ENCODE results near the gene INHBB. TPM values are rescaled to one million over a fixed set of nuclear protein-coding genes. Genes with fewer than 3 reads are reported as not detected.
A peak's percentile ranks its signal among the peaks of the same experiment; 100 is the strongest.

Gene INHBB
- total RNA-seq, 2 donors from 2014 or later, result 5.8 to 9.9 TPM

DNA sequence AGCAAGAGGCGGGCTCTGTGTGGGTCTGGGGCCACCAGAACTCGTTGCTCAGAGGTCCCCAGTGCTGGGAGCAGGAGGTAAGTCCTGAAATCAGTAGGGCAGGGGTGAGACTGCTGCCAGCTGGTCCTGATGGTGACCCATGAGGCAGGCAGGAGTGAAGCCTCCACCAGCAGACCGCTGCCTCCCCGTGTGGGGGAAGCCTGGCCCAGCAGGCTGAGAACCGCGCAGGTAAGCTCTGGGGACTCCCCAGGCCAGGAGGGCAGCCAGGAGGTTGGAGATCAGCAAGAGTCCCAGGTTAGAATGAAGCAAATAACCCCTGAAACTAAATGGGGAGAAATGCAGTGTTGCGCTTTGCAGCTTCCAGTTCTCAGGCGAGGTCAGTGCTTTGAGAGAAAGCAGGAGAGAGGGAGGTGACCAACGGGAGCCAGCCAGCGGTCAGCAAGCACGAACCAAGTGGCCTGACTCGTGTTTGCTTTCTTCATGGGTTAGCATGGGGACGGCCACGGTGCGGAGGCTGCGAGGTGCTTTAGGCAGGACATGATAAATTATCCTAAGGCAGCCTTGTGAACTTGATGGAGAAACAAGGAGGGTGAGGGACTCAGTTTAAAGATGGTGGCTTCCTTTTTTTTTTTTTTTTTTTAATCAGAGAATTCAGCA lies 26.2 kb downstream of the INHBB start:
- intact Hi-C loops (cut with DNase I), result no loop called here
- no peak for DNase-seq (ENCODE audit: low spot score)

DNA sequence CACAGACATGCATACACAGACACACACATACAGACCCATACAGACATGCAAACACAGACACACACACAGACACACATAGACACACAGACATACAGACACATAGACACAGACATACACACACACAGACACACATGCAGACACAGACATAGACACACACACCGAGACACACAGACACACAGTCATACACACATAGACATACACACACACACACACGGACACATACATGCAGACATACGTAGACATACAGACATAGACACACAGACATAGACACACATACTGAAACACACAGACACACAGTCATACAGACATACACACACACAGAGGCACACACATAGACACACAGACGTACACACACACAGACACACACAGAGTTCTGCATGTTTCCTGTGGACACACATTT lies 26.9 kb downstream of the INHBB start:
- intact Hi-C loops (cut with DNase I), result no loop called here
- DNase-seq (ENCODE audit: low spot score), result no peak

- intact Hi-C loops (cut with DNase I), result no loop called here
- no peak for DNase-seq (ENCODE audit: low spot score)
These were observed 27.5 kb downstream of the INHBB start for GRCh38 chr2:120373424-120373823.

GRCh38 chr2:120374821-120375220 lies 28.9 kb downstream of the INHBB start:
- intact Hi-C loops (cut with DNase I), result no loop called here
- no peak for DNase-seq (ENCODE audit: low spot score)

DNA sequence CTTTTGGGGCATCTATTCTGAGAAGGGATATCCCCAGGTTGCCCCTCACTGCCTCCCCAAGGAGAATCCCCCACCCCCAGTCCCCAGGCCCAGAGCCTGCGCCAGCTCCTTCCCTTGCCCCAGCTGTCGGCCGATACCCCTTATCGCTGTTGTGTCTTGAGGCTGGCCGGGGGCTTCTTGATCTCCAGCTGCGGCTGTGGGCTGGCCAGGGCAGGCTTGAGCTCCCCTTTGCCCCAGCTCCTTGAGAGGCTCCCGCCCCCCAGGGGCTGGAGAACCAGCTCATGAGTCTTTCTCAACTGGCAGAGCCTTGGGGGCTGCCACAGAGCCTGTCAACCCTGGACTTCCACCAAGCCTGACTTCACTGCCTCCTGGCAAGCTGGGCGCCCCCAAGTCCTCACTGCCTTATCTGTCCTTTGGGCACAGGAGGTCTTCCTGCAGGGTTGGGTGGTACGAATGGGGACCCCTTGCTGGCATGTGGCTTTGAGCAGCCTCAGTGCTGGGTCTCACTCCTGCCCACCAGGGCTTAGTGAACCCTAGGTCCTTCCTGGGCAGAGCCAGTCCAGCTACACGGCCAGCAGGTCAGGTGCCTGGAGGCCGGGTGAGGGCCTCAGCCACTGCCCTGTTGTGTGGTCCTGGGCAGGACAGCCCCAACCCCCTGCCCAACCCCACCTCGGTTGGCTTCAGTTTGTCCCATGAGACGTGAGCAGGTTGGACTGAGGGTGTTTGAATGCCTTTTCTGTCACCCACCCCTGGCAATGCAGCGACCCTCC lies 29.5 kb downstream of the INHBB start:
- intact Hi-C loops (cut with DNase I), result no loop called here
- no peak for DNase-seq (ENCODE audit: low spot score)

DNA sequence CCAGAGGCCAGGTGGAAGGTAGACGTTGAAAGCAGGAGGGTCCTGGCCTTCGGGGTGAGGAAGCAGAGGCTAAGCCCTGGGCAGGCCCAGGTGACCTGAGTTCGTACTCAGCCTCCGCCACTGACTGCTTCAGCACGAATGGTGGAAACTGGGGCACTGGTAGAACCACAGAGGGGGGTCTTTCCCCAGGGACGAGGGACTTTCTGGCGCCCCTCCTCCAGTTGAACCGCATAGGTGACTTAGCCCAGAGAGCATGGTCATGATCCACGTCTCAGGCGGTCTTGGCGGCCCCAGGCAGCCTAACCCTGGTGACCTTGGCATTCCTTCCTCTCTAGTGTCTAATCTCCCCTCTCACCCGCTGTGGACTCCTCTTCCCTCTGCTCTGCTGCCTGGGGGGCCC lies 30.2 kb downstream of the INHBB start:
- intact Hi-C loops (cut with DNase I), result no loop called here
- DNase-seq (ENCODE audit: low spot score), result no peak

- intact Hi-C loops (cut with DNase I), result no loop called here
- DNase-seq (ENCODE audit: low spot score), result no peak
These were observed 31.0 kb downstream of the INHBB start for GRCh38 chr2:120376679-120377640.

DNA sequence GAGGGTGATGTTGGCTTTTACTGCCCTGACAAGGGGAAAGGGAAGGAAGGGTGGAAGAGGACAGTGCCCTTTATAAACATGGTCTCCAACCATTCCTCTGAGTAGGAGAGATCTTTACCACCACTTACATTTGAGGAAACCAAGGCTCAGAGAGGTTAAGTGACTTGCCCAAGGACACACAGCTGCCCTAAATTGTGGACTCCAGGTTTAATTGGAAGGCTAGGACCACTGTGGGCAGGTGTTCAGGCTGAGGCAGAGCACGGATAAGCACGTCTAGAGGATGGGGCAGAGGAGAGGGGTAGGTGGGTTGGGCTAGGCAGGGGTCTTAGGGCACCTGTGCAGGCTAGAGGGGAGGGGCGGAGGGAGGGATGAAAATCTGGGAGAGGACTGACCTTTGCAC lies 32.7 kb downstream of the INHBB start:
- intact Hi-C loops (cut with DNase I), result no loop called here
- no peak for DNase-seq (ENCODE audit: low spot score)

- intact Hi-C loops (cut with DNase I), result no loop called here
- DNase-seq (ENCODE audit: low spot score), result no peak
These were observed 34.3 kb downstream of the INHBB start for GRCh38 chr2:120379916-120380893.

DNA sequence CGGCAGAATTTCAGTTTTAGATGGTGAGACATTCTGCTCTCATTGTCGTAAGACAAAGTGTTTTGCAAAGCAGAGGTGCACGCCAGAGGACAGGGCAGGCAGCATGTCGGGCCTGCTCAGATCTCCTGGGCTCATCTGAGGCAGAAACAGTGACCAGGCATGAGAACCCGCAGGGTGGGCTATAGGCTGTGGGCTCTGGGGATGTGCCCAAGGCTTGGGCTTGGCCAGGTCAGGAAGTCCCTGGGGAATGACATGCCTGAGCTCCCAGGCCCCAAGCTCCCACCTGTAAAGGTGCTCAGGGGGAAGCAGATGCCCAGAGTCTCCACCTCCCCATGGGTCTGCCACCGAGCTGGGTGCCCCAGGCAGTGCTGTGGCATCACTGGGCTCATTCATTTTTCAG lies 35.3 kb downstream of the INHBB start:
- DNase-seq (ENCODE audit: low spot score), result no peak
- intact Hi-C loops (cut with DNase I), result no loop called here

GRCh38 chr2:120381661-120382060 lies 35.7 kb downstream of the INHBB start:
- intact Hi-C loops (cut with DNase I), result no loop called here
- DNase-seq (ENCODE audit: low spot score), result no peak

GRCh38 chr2:120382541-120383144 lies 36.7 kb downstream of the INHBB start:
- intact Hi-C loops (cut with DNase I), result no loop called here
- no peak for DNase-seq (ENCODE audit: low spot score)

DNA sequence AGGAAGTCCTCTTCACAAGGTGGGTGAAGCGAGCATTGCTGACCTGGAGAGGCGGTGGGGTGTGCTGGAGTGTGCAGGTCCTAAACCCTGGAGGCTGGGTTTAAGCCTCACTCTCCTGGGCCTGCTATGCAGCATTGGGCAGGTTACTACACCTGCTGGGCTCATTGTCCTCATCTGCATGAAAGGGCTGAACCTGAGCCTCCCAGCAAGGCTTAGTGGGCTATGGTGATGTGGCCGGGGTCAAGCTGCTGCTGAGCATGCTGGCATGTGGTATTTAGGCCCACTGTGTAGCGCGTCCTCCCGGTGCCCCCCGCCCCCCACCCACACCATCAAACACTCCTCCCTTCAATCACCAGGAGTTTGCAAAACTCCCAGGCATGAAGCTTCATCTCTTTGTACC lies 37.3 kb downstream of the INHBB start:
- no peak for DNase-seq (ENCODE audit: low spot score)
- intact Hi-C loops (cut with DNase I), result no loop called here

DNA sequence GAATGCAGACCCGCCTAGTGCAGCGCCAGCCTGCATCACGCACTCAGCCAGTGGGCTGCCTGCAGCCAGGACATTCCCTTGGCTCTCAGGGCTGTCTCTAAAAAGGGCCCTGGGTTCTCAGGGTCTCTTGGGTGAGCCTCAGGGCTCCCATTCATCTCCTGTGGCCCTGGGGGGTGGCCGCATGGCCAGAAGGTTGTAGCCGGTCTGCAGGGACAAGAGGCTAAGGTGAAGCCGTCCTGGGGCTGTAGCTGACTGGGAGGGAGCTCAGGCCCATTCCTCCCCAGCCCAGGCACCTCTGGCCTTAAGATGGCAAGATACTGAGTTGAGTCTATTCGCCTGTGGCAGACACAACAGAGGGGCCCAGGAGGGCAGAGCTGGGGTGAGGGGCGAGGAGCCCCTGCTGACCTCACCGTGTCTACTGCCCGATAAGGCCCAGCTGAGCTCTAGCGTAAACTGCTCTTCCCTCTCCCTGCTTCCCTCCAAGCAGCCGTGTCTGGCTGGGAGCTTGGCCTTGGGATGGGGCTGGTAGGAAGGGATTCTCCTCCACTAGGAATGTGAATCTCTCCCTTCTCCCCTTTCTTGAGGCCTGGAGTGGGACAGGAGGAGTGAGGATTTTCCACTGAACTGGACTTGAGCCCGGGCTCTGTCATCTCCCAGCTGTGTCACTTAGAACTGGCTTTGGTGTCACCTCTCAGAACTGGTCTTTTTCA lies 37.9 kb downstream of the INHBB start:
- intact Hi-C loops (cut with DNase I), result loop anchor here in 1 of 2 donors (1.0 kb wide), 1 partner anchor 24 kb away; no protein-coding TSS in a partner anchor
- peak; percentile 62 for DNase-seq (ENCODE audit: low spot score)

- intact Hi-C loops (cut with DNase I), result loop anchor here in 1 of 2 donors (1.0 kb wide), 1 partner anchor 25 kb away; no protein-coding TSS in a partner anchor
- peak; percentile 52 for DNase-seq (ENCODE audit: low spot score)
These were observed 38.8 kb downstream of the INHBB start for GRCh38 chr2:120384486-120385354.

- peak; percentile 19 for DNase-seq (ENCODE audit: low spot score)
These were observed 39.6 kb downstream of the INHBB start for GRCh38 chr2:120385355-120386127.

More at GRCh38 chr2:120385355-120386127, 39.6 kb downstream of the INHBB start:
- intact Hi-C loops (cut with DNase I), result no loop called here

All from posterior vena cava (tissue), 2 donors.